Measurements from ENCODE around the gene MLLT10.
"Not testable (repeated sequence)": the region's sequence is repeated elsewhere in the genome, so short reads cannot be mapped to it uniquely, and the experiment has no call there.

Gene MLLT10

GRCh38 chr10:21705828-21706176, 171.8 kb downstream of the MLLT10 start:
- H3K27me3 ChIP-seq (ENCODE audit: control insufficient read depth, insufficient read depth, low read length): no peaks in the 10 kb centered on the region
- no peaks in the 10 kb centered on the region for H3K4me1 ChIP-seq (ENCODE audit: control insufficient read depth, insufficient read depth, low read length)
- no peak overlapping the region for H3K4me3 ChIP-seq (ENCODE audit: low read depth, low read length)
- 0 out of 2 replicates have a peak, but pooled peaks cover 11% of the 10 kb centered on the region for H3K36me3 ChIP-seq (ENCODE audit: control insufficient read depth, insufficient read depth, low read length)
- no peak overlapping the region for H3K27ac ChIP-seq (ENCODE audit: low read depth, low read length)
- H3K9me3 ChIP-seq (ENCODE audit: control insufficient read depth, insufficient read depth, low read depth, low read length): no peaks in the 10 kb centered on the region
- no peak overlapping the region for H3K9ac ChIP-seq (ENCODE audit: low read length)

DNA sequence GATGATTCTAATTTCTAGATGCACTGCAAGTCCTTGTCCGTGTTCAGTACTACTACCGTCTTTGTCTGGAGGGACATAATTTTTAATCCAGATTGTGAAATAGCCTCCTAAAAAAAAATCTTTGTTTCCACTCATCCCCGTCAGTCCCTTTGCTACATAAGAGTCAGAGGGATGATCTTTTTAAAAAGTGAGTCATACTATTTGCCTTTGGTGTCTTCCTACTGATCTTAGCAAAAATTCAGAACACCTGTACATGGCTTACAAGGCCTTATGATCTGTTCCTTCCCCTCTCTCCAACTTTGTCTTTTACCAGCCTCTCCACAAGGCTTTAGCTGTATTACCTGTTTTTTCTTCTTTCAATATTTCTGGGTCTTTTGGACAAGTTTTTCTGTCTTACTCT, 173.5 kb downstream of the MLLT10 start:
- 0 out of 2 replicates have a peak, but pooled peaks cover 11% of the 10 kb centered on the region for H3K36me3 ChIP-seq (ENCODE audit: control insufficient read depth, insufficient read depth, low read length)
- no peaks in the 10 kb centered on the region for H3K27me3 ChIP-seq (ENCODE audit: control insufficient read depth, insufficient read depth, low read length)
- no peaks in the 10 kb centered on the region for H3K4me1 ChIP-seq (ENCODE audit: control insufficient read depth, insufficient read depth, low read length)
- H3K27ac ChIP-seq (ENCODE audit: low read depth, low read length): no peak overlapping the region
- no peaks in the 10 kb centered on the region for H3K9me3 ChIP-seq (ENCODE audit: control insufficient read depth, insufficient read depth, low read depth, low read length)
- no peak overlapping the region for H3K9ac ChIP-seq (ENCODE audit: low read length)
- no peak overlapping the region for H3K4me3 ChIP-seq (ENCODE audit: low read depth, low read length)

GRCh38 chr10:21712975-21713374, 178.9 kb downstream of the MLLT10 start:
- H3K36me3 ChIP-seq (ENCODE audit: control insufficient read depth, insufficient read depth, low read length): peaks cover 25% of the 10 kb centered on the region
- no peak overlapping the region; the same call in 1 of the 2 replicates for H3K27ac ChIP-seq (ENCODE audit: low read depth, low read length)
- peaks cover 8% of the 10 kb centered on the region; the same call in 1 of the 2 replicates for H3K4me1 ChIP-seq (ENCODE audit: control insufficient read depth, insufficient read depth, low read length)

DNA sequence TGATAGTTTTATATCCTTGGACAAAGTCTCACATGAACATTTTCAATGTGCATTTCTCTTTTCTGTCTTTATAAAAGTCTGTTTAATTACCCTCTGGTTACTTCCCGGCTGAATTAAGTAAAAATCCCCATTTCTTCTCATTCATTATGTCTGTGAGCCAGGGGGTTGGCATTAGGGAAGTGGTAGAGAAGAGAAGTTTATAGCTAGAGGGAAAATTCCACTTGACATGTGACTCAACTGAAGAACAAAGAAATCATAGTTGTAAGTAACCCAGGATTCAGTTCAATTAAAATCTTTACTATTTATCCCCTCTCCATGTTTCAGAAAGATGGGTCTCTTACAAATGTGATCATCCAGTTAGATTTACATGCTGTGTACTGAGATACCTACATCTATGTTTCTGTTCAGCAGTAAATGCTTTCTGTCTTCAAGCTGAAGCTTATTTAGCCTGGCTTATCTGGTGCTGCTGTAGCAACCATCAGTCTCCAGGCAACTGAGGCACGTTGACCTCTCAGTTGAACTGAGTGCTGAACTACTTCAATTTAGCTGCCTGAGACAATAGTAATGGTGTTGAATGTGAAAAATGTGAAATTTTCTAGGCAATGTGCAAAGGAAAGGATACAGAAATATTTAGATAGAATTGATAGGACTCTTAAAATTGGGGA, 181.6 kb downstream of the MLLT10 start:
- Histone ChIP-seq H3K9ac (ENCODE audit: low read length) (no peak overlapping the region), H3K27ac (ENCODE audit: low read depth, low read length) (no peak overlapping the region), H3K4me1 (ENCODE audit: control insufficient read depth, insufficient read depth, low read length) (peaks cover 20% of the 10 kb centered on the region), H3K9me3 (ENCODE audit: control insufficient read depth, insufficient read depth, low read depth, low read length) (no peaks in the 10 kb centered on the region), H3K4me3 (ENCODE audit: low read depth, low read length) (no peak overlapping the region), H3K27me3 (ENCODE audit: control insufficient read depth, insufficient read depth, low read length) (no peaks in the 10 kb centered on the region), H3K36me3 (ENCODE audit: control insufficient read depth, insufficient read depth, low read length) (peaks cover 25% of the 10 kb centered on the region)

More at GRCh38 chr10:21712975-21713374, 178.9 kb downstream of the MLLT10 start:
- H3K27me3 ChIP-seq (ENCODE audit: control insufficient read depth, insufficient read depth, low read length): no peaks in the 10 kb centered on the region
- no peak overlapping the region for H3K9ac ChIP-seq (ENCODE audit: low read length)
- H3K9me3 ChIP-seq (ENCODE audit: control insufficient read depth, insufficient read depth, low read depth, low read length): no peaks in the 10 kb centered on the region
- no peak overlapping the region for H3K4me3 ChIP-seq (ENCODE audit: low read depth, low read length)

GRCh38 chr10:21717437-21718054, 183.5 kb downstream of the MLLT10 start:
- not testable (repeated sequence) for H3K9me3 ChIP-seq (ENCODE audit: control insufficient read depth, insufficient read depth, low read depth, low read length); H3K27ac ChIP-seq (ENCODE audit: low read depth, low read length); H3K9ac ChIP-seq (ENCODE audit: low read length); H3K27me3 ChIP-seq (ENCODE audit: control insufficient read depth, insufficient read depth, low read length); H3K4me3 ChIP-seq (ENCODE audit: low read depth, low read length)
- Histone ChIP-seq H3K4me1 (ENCODE audit: control insufficient read depth, insufficient read depth, low read length) (peaks cover 20% of the 10 kb centered on the region), H3K36me3 (ENCODE audit: control insufficient read depth, insufficient read depth, low read length) (peaks cover 23% of the 10 kb centered on the region)

DNA sequence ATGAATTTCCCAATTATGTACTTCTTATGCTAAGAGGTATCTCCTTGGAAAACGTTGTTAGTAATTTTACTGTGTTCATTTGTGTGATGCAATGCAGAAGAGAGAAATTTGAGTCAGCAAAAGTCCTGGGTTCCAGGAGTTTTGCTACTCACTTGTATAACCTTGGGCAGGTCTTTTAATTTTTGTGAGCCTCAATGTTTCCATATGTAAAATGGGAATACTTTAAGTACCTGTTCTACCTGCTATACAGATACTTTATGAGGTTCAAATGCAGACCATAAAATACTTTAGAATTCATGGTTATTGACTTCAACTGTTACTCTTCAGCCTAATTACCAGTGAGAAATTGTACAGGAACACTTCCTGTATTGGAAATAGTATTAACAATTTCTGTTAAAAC, 185.5 kb downstream of the MLLT10 start:
- no peaks in the 10 kb centered on the region for H3K9me3 ChIP-seq (ENCODE audit: control insufficient read depth, insufficient read depth, low read depth, low read length)
- no peak overlapping the region for H3K4me3 ChIP-seq (ENCODE audit: low read depth, low read length)
- no peaks in the 10 kb centered on the region for H3K27me3 ChIP-seq (ENCODE audit: control insufficient read depth, insufficient read depth, low read length)
- peaks cover 13% of the 10 kb centered on the region for H3K36me3 ChIP-seq (ENCODE audit: control insufficient read depth, insufficient read depth, low read length)
- H3K9ac ChIP-seq (ENCODE audit: low read length): no peak overlapping the region
- peaks cover 21% of the 10 kb centered on the region for H3K4me1 ChIP-seq (ENCODE audit: control insufficient read depth, insufficient read depth, low read length)
- peak overlapping the region; percentile 41 for H3K27ac ChIP-seq (ENCODE audit: low read depth, low read length)

DNA sequence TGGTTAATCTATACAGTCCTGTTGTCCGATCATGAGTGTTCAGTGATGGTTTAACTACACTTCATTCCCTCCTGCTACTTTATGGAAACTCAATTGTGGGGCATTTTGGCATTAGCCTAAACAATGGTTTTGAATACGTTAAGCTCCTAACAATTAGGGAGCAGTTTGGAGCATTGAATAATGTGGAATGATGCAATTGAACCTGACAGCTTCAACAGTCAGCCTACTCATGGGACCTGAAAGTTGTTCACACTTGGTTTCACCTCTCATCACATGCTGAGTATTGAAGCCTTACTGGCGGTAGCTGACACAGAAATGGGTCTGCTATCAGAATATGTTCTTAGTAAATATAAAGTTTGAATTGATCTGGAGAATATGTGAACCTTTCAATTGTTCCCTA, 186.1 kb downstream of the MLLT10 start:
- Histone ChIP-seq H3K9ac (ENCODE audit: low read length) (no peak overlapping the region), H3K4me3 (ENCODE audit: low read depth, low read length) (no peak overlapping the region), H3K27ac (ENCODE audit: low read depth, low read length) (peak overlapping the region; percentile 41), H3K36me3 (ENCODE audit: control insufficient read depth, insufficient read depth, low read length) (peaks cover 8% of the 10 kb centered on the region), H3K9me3 (ENCODE audit: control insufficient read depth, insufficient read depth, low read depth, low read length) (no peaks in the 10 kb centered on the region), H3K27me3 (ENCODE audit: control insufficient read depth, insufficient read depth, low read length) (no peaks in the 10 kb centered on the region), H3K4me1 (ENCODE audit: control insufficient read depth, insufficient read depth, low read length) (peaks cover 27% of the 10 kb centered on the region)

GRCh38 chr10:21721000-21721665, 187.1 kb downstream of the MLLT10 start:
- H3K27ac ChIP-seq (ENCODE audit: low read depth, low read length): no peak overlapping the region
- no peaks in the 10 kb centered on the region for H3K9me3 ChIP-seq (ENCODE audit: control insufficient read depth, insufficient read depth, low read depth, low read length)
- no peak overlapping the region for H3K4me3 ChIP-seq (ENCODE audit: low read depth, low read length)
- H3K4me1 ChIP-seq (ENCODE audit: control insufficient read depth, insufficient read depth, low read length): peaks cover 21% of the 10 kb centered on the region
- no peaks in the 10 kb centered on the region for H3K27me3 ChIP-seq (ENCODE audit: control insufficient read depth, insufficient read depth, low read length)
- no peak overlapping the region for H3K9ac ChIP-seq (ENCODE audit: low read length)
- no peaks in the 10 kb centered on the region for H3K36me3 ChIP-seq (ENCODE audit: control insufficient read depth, insufficient read depth, low read length)

DNA sequence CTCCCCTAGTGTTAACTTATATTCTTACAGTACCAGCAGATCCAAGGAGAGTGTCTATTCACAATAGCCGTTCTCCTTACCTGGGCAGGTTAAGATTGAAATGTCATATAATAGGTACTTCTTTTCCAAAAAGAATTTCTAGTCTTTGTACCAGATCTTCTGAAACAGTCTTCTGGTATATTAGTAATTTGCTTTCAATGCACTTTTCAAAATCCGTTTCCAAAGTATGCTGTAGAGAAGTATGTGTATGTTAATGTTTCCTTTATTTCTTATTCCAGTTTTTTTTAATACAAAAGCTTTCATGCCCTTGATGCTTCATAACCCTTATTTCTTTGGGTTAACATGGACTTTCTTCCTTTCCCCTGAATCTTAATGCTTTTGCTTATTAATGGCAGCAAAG, 188.2 kb downstream of the MLLT10 start:
- Histone ChIP-seq H3K9ac (ENCODE audit: low read length) (no peak overlapping the region), H3K27ac (ENCODE audit: low read depth, low read length) (no peak overlapping the region), H3K9me3 (ENCODE audit: control insufficient read depth, insufficient read depth, low read depth, low read length) (no peaks in the 10 kb centered on the region), H3K4me3 (ENCODE audit: low read depth, low read length) (no peak overlapping the region), H3K36me3 (ENCODE audit: control insufficient read depth, insufficient read depth, low read length) (0 out of 2 replicates have a peak, but pooled peaks cover 2% of the 10 kb centered on the region), H3K27me3 (ENCODE audit: control insufficient read depth, insufficient read depth, low read length) (no peaks in the 10 kb centered on the region), H3K4me1 (ENCODE audit: control insufficient read depth, insufficient read depth, low read length) (peaks cover 32% of the 10 kb centered on the region)

- no peaks in the 10 kb centered on the region for H3K9me3 ChIP-seq (ENCODE audit: control insufficient read depth, insufficient read depth, low read depth, low read length)
- H3K36me3 ChIP-seq (ENCODE audit: control insufficient read depth, insufficient read depth, low read length): peaks cover 11% of the 10 kb centered on the region; the same call in 1 of the 2 replicates
- H3K27me3 ChIP-seq (ENCODE audit: control insufficient read depth, insufficient read depth, low read length): no peaks in the 10 kb centered on the region
- H3K4me3 ChIP-seq (ENCODE audit: low read depth, low read length): no peak overlapping the region
- no peak overlapping the region for H3K27ac ChIP-seq (ENCODE audit: low read depth, low read length)
- no peak overlapping the region for H3K9ac ChIP-seq (ENCODE audit: low read length)
- peaks cover 37% of the 10 kb centered on the region for H3K4me1 ChIP-seq (ENCODE audit: control insufficient read depth, insufficient read depth, low read length)
These were observed 190.1 kb downstream of the MLLT10 start for GRCh38 chr10:21724020-21724589.
